Hindlimb muscle (tissue), 1 donor: Measurements from ENCODE around the gene STK11. TPM values are rescaled to one million over a fixed set of nuclear protein-coding genes. Genes with fewer than 3 reads are reported as not detected.
"Not testable (repeated sequence)": the region's sequence is repeated elsewhere in the genome, so short reads cannot be mapped to it uniquely, and the experiment has no call there.

Source experiments
- DNase-seq: peaks from one replicate; pipeline ENCODE4 v3.0.0-alpha.2; 2013
- polyA plus RNA-seq: library from polyadenylated mRNA; unstranded; fragments of 120-200 nt; gene quantifications from one replicate; pipeline ENCODE4 v1.2.1, GENCODE V29; 2013; ENCODE audit not compliant: insufficient read length

Gene STK11
- polyA plus RNA-seq, 1 donor = 61.0 TPM

DNA sequence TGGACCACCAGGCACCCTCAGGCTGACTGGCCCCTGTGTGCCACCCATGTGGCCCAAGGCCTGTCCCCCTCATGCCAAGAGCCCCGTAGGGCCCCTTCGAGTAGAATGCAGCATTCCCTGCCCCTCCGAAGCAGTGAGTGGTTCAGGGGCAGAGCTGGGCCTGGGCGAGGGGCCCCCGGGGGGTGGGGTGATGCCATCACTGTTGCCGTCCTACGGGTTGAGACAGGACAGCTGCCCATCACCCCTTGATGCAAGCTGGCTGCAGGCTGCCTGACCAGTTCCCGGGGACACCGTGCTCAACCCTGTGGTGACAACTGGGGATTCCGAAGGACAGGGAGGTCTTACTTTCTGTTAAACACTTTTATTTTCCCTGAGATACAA, 36.2 kb upstream of the STK11 start:
- DNase-seq = no peak

DNA sequence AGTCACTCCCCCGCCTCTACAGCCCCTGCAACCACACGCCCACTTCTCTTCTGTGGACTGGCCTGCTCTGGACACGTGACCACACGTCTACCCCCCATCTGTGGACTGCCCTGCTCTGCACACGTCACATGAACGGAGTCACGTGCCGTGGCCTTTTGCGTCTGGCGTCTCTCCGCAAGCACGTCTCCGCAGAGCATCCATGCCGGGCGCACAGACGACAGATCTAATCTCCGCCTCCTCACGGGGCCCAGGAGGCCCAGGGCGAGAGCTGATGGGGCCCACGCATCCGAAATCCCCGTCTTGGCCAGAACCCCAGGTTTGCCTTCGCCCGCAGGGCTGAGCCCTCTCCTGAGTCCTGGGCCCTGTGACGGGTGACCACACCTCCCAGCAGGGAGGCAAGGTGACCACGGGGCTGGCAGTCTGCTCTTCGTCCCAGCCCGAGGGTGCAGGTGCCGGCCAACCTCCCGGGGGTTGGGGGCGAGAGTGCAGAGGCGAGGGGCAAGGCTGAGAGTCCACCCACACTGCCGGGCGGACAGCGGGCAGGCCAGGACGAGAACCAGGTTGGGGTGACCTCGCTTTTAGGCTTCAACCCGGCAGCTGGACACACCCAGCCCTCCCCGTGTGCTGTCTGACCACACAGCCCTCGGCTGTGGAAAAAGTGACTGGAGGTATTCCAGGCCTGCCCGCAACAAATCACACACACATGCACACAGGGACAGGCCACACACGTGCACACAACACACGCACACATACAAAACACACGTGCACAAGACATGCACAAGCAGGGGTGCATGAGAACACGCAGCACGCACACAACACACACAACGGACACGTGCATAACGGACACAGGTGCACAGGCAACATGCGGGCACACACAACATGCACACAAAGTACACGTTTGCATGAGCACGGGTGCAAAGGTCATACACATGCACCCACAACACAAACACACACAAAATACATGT, 35.4 kb upstream of the STK11 start:
- DNase-seq = no peak

DNA sequence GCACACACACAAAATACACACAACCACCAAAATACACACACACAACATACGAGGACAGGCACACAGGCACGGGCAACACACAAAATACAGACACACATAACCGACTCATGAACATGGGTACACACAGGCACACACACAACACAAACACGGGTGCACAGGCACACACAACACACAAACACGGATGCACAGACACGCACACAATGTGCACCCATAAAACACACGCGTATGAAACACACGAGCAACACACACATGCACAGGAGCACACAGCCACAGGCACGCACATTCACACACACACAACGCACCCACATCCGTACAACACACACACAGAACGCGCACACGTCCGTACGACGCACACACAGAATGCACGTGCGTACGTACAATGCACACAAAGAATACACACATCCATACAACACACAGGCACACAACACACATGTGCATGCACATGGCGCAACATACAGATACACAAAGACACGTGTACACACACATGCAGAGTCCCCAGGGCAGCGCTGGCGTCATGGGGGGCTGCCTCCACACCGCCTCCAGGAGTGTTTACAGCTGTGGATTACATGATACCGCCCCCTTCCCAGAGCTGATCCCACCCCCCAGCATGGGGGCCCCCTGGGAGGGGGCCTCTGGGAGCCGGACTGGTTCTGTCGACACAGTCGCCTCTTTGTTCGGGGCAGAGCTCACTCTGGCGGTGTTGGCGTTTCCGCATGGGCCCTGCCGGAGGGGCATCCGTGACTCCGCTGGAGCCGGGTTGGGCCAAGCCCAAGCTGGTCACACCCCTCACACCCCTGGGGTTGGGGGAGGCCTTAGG, 34.4 kb upstream of the STK11 start:
- DNase-seq = no peak

DNA sequence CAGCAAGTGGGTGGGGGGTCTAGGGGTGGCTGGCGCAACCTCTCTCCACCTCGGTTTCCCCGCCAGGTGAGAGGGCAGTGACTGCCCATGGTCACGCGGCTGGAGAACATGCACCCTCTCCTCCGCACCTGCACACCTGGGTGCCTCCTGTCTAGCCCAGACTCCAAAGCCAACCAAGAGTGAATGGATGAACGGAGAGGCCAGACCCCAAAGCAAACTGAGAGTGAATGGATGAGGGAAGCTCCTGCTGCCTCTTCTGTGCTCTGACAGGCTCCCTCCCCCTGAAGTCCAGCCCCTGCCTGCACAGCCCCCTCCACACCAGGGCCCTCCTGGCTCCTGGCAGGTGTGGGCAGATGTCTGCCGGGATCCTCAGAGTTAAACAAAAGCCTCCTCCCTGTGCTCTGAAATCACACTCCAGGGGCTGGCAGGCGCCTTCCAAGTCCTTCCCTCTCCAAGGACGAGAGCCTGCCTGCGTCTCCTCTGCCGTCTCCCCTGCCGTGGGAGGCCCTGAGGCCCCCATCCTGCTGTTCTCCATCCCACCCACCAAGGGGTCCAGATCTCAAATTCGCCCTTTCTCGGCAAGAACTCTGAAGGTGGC, 33.7 kb upstream of the STK11 start:
- DNase-seq = no peak

DNA sequence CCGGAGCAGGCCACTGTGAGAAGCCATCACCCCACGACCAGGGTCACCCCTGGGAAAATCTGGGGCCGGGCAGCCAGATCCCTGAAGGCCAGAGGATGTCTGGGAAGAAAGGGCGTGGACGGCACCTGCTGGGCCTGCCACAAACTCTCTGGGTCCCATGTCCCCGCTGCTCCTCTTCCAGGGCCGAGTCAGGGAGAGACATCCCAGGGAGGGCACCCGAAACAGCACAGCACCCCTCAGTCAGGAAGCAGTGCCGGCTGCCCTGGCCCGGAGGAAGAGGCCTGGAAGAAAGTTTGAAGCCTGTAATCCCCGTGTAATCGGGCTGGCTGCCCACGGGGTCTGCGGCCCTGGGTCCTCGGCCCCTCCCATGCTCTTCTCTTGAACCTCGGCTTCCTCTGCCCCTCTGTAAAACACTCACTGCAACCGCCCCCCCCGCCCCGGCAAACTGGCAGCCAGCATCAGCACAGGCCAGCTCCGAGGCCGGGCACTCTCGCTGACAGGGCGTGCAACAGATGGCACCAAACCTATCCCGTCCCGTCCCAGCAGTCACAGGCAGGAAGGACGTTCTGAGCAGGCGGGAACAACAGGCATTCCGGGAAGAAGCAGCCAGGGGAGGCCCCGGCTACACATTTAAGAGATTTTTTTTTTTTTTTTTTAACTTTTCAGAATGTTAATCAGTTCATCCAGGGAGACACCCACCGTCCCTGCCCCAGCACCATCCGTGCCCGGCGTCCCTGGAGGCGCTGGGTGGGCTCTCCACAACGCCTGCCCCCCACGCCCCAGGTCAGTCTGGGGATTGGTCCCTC, 33.0 kb upstream of the STK11 start:
- no peak for DNase-seq

DNA sequence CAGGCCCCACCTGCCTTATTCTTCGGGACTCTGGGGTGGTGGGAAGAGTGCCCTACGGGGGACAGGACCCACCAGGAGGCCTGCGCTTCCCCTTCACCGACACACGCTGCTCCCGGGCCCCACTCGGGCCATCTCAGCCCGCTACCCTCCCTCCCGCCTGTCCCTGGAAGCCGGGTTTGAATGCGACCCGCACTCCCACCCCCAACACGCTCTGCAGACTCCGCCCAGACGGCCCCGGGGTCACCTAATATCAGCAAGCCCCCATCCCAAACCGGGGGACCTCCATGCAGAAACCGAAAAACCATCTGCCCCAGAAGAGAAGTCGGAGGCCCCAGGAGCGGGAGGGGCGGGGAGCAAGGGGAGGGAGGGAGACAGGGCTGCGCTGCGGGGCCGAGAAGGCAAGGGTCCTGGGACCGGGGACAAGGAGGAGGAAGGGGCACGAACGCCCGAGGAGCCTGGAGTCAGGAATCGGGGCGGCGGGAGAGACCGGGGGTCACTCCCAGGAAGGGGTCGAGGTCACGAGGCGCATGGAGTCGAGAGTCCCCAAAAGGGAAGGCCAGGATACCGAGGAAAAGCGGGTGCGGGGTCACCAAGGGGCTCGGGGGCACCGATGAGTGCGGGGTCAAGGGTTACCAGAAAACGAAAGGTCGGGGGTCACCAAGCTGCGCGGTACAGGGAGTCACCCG, 32.3 kb upstream of the STK11 start:
- DNase-seq = no peak

DNA sequence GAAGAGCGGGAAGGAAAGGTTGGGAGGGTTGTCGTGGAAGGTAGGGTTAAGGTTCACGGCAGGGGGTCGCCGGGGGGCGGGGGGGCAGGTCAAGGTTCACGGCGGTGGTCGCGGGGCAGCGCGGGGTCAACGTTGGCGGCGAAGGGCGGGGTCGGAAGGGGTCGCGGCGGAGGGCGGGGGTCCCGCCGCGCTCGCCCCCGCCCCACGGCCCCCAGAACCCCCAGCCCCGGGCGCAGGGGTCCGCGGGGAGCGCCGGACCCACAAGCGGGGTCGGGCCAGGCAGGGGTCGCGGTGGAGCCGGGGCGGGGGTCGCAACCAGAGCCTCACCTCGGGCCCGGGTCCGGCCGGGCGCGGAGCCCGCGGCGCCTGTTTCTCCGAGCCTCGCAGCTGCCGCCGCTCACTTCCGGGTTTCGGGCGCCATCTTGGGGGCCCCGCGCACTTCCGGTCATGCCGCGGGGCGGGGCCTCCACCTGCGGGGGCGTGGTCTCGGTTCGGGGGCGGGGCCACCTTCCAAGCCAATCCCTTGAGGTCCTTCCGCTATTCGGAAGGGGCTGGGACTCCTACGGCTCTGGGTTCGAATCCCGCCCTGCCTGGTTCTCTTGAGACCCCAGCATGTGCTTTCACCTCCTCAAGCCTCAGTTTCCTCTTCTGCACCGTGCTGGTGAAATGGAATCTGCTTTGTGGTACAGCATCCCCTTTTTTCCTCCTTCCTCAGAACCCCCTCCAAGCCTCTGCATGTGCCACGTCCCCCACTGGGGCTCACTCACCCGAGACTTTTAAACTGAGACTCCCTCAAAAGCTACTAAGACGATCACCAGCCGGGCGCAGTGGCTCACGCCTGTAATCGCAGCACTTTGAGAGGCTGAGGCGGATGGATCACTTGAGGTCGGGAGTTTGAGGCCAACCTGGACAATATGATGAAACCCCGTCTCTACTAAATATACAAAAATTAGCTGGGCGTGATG, 31.5 kb upstream of the STK11 start, which contains the start of gene SBNO2:
Gene SBNO2 (minus strand): TSS at position 424 of the 965 bp plus-strand sequence. CDS start 19,992 bp downstream, outside the sequence.
- peak; percentile 83 for DNase-seq

DNA sequence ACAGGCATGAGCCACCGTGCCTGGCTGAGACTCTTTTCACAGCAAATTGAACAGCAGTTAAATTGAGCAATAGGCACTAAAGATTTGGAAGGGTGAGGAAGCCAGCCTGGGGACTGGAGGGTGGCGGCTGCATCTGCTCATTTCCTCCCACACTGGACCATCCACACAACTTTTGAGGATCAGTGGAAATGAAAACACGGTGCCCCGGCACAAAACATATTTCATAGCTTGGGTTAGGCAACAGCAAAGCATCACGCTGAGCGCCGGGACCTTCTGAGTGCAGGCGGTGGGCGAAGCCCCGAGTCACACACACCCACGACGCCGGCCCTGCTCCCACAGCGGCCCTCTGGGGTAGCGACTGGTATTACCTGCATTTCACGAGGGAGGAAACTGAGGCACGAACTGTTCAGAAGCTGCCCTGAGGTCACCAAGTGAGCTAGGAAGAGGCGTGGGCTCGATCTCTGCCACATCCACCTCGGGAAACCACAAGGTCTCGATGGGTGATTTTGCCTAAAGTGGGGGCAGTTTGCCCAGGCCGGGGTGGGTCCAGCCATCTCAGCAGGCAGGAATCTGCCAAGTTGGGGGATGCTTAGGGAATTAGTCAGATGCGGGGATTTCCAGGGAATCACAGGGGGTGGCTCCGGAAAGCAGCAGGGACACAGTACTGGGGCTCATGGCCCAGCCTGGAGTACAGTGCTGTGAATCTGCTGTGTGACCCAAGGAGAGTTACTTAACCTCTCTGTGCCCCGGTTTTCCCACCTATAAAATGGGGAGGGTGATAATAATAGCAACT, 28.1 kb upstream of the STK11 start:
- no peak for DNase-seq

DNA sequence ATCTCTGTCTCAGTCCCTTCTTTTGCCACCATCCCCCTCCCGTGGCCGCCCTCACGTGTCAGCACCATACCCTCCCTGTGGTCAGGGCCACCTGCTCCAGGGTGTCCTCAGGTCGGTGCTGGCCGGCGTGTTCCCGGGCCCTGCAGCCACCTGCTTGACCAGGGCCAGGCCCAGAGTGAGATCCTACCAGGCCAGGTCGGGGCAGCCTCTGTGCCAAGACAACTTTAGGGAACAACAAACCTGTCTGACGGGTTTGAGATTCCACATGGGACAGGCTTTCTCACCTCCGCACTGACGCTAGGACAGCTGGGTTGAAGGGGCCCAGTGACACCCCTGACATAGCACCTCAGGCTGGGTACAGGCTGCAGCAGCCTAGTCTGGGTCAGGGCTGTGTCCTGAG, 24.0 kb upstream of the STK11 start:
- DNase-seq = no peak

DNA sequence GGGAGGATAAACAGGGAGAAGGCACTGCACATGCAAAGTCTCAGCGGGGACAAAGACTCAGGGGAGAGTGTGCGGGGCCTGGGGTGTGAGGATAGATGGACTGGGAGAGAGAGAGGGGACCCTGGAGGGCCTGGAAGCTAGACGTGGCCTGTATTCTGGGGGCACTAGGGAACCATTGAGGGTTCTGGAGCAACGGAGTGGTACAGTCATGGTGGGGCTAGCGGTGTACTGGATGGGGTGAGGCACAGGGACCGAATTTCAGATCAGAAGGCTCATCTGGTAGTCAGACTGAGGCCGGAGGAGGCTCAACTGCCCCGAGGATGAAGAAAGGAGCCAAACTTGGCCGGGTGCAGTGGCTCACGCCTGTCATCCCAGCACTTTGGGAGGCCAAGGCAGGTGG, 23.5 kb upstream of the STK11 start:
- no peak for DNase-seq

DNA sequence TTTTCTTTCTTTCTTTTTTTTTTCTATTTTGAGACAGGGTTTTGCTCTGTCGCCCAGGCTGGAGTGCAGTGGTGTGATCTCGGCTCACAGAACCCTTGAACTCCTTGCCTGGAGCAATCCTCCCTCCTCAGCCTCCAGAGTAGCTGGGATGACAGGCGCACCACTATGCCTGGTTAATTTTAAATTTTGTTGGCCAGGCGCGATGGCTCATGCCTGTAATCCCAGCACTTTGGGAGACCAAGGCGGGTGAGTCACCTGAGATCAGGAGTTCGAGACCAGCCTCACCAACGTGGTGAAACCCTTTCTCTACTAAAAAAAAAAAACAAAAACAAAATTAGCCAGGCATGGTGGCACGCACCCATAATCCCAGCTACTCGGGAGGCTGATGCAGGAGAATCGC, 22.9 kb upstream of the STK11 start:
- no peak for DNase-seq

DNA sequence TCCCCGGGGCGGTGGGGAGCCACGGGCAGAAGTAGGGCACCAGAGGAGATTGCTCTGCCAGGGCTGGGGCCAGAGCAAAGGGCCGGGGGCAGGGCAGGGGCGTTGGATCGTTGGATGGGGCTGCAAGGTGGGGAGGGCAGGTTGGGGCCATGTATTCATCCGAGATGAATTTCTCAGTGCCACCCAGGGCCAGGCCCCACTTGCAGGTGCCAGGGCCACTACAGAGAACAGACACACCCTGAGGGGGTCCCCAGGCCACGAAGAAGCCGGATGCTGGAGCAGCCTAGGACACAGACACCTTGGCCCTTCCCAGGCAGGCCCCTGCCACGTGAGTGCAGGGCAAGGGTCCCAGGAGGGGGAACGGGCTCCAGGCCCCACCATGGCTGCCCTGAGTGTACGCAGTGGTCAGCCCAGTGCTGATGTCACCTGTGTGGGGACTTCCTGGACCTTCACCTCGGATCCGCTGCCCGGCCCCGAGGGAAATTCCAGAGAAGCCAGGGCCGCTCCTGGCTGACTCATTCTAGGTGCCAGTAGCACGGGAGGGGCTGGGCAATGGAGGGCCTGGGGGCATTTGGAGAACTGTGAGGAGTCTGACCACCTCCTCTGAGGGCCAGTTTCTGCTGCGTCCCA, 21.9 kb upstream of the STK11 start:
- DNase-seq = no peak

DNA sequence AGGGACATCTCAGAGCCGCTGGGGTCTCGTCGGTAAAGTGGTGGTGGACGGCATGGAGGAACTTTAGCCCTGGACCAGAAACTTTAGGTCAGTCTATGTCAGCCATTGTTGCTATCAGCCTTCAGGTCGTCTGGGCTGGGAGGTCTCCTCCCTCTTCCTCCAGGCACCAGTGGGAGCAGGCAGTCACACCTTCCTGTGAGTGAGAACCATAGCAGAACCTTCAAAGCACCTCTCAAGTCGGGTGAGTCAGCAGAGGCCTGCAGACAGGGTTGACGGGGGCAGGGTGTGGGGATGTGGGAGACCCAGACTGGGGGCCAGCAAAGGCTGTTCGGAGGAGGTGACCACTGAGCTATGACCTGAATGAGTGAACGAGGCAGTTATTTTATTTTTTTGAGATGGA, 16.2 kb upstream of the STK11 start:
- DNase-seq = no peak

DNA sequence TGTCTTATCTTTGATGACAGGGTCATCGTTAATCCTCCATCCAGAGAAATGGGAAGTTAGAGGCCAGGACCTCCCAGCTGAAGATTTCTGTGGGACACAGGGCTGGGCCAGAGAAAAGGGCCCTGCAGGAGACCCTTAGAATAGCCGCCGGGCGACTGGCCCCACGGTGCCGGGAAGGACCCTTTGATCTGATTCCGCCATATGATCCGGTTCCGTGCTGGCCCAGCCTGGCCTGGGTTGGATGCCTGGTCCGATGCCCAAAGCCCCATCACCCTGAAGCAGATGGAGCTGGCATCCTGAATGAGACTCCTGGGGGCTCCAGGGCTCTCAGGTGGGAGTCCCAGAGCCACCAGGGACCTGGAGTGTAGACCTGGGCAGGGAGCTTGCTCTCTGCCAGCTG, 6.0 kb upstream of the STK11 start:
- no peak for DNase-seq

DNA sequence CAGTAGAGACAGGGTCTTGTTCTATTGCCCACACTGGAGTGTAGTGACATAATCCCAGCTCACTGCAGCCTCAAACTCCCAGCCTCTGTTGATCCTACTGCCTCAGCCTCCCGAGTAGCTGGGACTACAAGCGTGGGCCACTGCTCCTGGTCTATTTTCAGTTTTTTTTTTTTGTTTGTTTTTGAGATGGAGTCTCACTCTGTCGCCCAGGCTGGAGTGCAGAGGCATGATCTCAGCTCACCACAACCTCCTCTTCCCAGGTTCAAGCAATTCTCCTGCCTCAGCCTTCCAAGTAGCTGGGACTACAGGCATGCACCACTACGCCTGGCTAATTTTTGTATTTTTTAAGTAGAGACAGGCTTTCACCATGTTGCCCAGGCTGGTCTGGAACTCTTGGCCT, 5.0 kb upstream of the STK11 start:
- DNase-seq = not testable (repeated sequence)

DNA sequence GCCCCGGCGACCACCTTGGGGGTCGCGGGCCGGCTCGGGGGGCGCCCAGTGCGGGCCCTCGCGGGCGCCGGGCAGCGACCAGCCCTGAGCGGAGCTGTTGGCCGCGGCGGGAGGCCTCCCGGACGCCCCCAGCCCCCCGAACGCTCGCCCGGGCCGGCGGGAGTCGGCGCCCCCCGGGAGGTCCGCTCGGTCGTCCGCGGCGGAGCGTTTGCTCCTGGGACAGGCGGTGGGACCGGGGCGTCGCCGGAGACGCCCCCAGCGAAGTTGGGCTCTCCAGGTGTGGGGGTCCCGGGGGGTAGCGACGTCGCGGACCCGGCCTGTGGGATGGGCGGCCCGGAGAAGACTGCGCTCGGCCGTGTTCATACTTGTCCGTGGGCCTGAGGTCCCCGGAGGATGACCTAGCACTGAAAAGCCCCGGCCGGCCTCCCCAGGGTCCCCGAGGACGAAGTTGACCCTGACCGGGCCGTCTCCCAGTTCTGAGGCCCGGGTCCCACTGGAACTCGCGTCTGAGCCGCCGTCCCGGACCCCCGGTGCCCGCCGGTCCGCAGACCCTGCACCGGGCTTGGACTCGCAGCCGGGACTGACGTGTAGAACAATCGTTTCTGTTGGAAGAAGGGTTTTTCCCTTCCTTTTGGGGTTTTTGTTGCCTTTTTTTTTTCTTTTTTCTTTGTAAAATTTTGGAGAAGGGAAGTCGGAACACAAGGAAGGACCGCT, 729 bp downstream of the STK11 start:
- DNase-seq = no peak

DNA sequence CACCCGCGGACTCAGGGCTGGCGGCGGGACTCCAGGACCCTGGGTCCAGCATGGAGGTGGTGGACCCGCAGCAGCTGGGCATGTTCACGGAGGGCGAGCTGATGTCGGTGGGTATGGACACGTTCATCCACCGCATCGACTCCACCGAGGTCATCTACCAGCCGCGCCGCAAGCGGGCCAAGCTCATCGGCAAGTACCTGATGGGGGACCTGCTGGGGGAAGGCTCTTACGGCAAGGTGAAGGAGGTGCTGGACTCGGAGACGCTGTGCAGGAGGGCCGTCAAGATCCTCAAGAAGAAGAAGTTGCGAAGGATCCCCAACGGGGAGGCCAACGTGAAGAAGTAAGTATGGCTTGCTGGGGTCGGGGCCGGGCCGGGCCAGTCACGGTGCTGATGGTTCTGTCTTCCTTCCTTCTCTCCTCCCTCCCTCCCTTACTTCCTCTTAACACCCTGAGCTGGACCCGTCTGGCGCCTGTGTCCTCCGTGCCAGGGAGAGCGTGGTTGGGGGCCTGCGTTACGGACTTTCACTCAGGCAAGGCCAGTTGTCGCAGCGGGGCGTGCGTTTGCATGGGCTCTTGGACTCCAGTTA, 1.4 kb downstream of the STK11 start:
- no peak for DNase-seq

DNA sequence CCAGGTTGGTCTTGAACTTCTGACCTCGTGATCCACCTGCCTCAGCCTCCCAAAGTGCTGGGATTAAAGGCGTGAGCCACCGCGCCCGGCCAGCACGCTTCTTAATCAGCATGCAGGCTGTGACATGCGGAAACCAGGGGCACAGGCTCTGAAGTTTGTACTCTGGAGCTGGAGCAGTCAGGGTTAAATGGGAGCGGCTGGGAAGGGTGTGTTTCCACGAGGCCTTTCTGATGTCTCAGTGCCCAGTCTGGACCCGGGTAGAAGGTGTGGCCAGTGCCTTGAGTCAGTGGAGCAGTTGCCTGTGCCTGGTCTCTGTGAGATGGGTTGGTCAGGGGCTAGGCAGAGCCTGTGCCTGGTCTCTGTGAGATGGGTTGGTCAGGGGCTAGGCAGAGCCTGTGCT, 3.3 kb downstream of the STK11 start:
- not testable (repeated sequence) for DNase-seq
